GM19468 (cell line): ENCODE measurements around the gene DHRS3.

Experiments
- ATAC-seq: cut with Tn5 transposase; IDR thresholded peaks from one replicate; pipeline ENCODE4 v1.9.1; 2021; ENCODE audit warnings: mild to moderate bottlenecking, moderate library complexity, moderate number of reproducible peaks; ENCODE audit not compliant: unreplicated experiment; ENCODE audit errors: extremely low read depth

The DHRS3 gene

GRCh38 chr1:12618661-12618964 lies 603 bp upstream of the DHRS3 start:
- no peak for ATAC-seq

- ATAC-seq: no peak
These were observed 504 bp downstream of the DHRS3 start for GRCh38 chr1:12617511-12617900.

- ATAC-seq: no peak
These were observed 1.2 kb downstream of the DHRS3 start for GRCh38 chr1:12616709-12617373.

GRCh38 chr1:12615865-12616708 lies 1.9 kb downstream of the DHRS3 start:
- ATAC-seq: no peak

- ATAC-seq: no peak
These were observed 2.7 kb downstream of the DHRS3 start for GRCh38 chr1:12615159-12615864.

GRCh38 chr1:12614402-12615158 lies 3.4 kb downstream of the DHRS3 start:
- no peak for ATAC-seq

- no peak for ATAC-seq
These were observed 4.8 kb downstream of the DHRS3 start for GRCh38 chr1:12613180-12613579.

GRCh38 chr1:12610941-12611340 lies 7.1 kb downstream of the DHRS3 start:
- ATAC-seq: no peak

GRCh38 chr1:12610305-12610935 lies 7.6 kb downstream of the DHRS3 start:
- no peak for ATAC-seq

- no peak for ATAC-seq
These were observed 8.5 kb downstream of the DHRS3 start for GRCh38 chr1:12609469-12610003.

GRCh38 chr1:12608311-12608957 lies 9.6 kb downstream of the DHRS3 start:
- no peak for ATAC-seq

GRCh38 chr1:12607263-12607662 lies 10.7 kb downstream of the DHRS3 start:
- no peak for ATAC-seq

- no peak for ATAC-seq
These were observed 13.0 kb downstream of the DHRS3 start for GRCh38 chr1:12604986-12605385.

GRCh38 chr1:12604114-12604874 lies 13.7 kb downstream of the DHRS3 start:
- ATAC-seq: no peak

- ATAC-seq: no peak
These were observed 14.8 kb downstream of the DHRS3 start for GRCh38 chr1:12603224-12603623.

GRCh38 chr1:12602659-12603024 lies 15.4 kb downstream of the DHRS3 start:
- no peak for ATAC-seq

GRCh38 chr1:12601700-12602658 lies 16.0 kb downstream of the DHRS3 start:
- ATAC-seq: no peak
